GM03348 (cell line): ENCODE data around the gene COPS9.

Experiments
- DNase-seq: peaks from one replicate; pipeline ENCODE4 v3.0.0; 2012; ENCODE audit warnings: low spot score

The COPS9 gene

GRCh38 chr2:240134956-240135520, 1.1 kb downstream of the COPS9 start:
- no peak for DNase-seq

DNA sequence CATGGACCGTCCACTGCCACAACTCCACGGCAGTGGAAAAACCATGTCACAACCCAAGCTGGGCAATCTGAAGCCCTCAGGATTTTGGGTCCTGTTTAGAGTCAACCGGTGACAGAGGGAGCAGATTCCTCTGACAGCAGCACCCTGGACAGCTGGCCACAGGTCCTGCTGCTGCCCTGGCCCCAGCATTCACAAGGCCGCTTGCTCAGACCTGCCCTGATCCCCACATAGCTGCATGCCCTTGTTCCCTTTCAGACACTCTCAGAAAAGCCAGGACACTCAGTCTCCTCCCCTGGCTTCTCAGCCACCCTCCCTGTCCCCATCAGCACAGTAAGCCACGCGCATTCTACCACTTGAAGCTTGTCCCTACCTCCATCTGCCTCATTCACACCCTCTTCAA, 1.6 kb downstream of the COPS9 start:
- DNase-seq: no peak

GRCh38 chr2:240133401-240133800, 2.7 kb downstream of the COPS9 start:
- DNase-seq: no peak

DNA sequence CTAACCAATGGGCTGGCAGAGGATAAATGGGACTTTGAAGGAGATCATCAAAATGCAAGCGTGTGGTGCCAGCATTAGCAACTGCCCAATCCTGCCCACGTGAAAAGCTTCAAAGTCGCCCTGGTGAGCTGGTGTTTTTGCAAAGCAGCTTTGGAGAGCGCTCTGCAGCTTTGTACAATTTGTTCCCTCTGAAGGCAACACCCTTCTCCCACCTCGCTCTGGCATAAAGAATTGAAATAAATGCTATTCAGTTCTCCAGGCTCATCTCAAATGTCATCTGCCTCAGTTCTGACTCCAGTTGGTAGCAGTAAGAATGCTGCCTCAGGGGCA, 3.5 kb downstream of the COPS9 start:
- no peak for DNase-seq

- no peak for DNase-seq
These were observed 4.0 kb downstream of the COPS9 start for GRCh38 chr2:240131941-240132650.

DNA sequence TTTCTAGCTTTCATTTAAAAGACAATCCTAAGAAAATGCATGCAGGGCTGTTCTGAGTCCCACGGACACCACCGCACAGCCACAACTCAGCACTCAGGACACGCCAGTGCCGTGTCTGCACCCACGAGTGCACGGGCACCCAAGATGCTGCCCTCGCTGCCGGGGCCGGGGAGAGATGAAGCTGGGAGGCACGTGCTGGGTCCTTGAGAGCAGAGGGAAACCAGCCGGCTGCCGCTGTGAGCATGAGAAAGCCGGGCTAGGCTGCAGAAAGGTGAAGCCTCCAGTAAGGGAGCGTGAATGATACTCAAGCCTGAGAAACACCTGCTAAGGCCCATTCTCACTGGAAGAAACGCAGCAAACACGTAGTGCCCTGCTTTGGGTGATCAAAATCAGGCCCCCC, 4.8 kb downstream of the COPS9 start:
- DNase-seq: no peak

GRCh38 chr2:240130393-240131195, 5.5 kb downstream of the COPS9 start:
- DNase-seq: no peak

- no peak for DNase-seq
These were observed 6.2 kb downstream of the COPS9 start for GRCh38 chr2:240129731-240130392.

DNA sequence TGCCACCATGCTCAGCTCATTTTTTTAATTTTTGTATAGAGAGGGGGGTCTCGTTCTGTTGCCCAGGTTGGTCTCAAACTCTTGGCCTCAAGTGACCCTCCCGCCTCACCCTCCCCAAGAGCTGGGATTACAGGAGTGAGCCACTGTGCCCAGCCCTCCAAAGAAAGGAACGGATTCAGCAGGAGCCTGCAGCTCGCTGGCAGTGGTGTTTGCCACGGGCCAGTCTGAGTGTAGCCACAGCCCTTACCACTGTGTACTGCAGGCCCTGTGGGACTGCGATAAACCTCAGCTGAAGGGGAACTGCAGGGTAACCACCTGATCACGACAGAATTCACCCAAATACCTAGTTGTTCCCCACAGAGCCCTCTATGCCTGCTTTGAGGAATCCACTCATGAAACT, 6.8 kb downstream of the COPS9 start:
- DNase-seq: no peak

DNA sequence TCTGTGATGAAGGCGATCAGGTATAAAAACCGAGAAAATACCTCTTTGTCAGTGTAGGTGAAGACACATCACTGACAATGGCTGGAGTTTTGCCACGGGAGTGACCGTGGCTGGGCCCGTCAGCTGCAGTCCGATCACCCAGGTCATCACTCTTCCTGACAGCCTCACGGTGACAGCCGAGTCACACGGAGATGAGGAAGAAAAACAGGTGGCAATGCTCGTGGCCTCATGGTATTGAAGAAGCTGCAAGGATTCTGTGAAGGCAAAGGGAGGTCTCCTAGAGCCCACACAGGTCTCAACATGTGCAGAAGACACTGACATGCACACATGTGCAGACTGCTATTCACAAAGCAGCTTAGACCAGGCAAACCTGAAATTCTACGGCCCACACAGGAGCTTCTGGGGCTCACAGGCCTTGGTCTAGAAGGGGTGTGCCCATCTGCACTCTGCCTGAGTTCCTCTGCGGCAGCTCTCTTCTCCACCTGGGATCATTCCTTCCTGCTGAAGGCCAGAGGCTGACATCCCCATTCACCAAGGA, 7.4 kb downstream of the COPS9 start:
- no peak for DNase-seq

- DNase-seq: no peak
These were observed 8.0 kb downstream of the COPS9 start for GRCh38 chr2:240127911-240128607.

DNA sequence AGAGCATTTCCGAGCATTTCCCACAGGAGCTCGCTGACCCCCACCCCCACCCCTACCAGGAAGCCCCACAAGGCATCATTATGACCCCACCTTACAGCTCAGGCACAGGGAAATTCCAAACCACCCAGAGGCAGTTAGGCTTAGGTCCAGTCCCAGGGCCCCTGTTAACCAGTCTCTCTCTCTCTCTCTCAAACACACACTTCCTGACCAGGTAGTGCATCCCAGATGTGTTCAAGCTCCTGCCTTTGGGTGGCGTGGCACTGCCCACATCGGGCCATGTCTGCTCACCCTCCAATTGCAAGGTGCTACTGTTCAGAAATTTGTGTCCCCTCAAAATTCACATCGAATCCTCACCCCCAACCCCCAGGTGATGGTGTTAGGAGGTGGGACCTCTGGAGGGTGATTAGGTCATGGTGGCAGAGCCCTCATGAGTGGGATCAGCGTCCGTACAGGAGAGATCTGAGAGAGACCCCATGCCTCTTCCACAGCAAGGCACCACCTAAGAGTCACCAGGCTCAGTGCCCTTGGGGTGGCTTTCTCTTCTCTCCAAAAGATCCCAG, 8.8 kb downstream of the COPS9 start:
- no peak for DNase-seq

- no peak for DNase-seq
These were observed 9.4 kb downstream of the COPS9 start for GRCh38 chr2:240126731-240127130.

- DNase-seq: no peak
These were observed 10.4 kb downstream of the COPS9 start for GRCh38 chr2:240125742-240126141.

DNA sequence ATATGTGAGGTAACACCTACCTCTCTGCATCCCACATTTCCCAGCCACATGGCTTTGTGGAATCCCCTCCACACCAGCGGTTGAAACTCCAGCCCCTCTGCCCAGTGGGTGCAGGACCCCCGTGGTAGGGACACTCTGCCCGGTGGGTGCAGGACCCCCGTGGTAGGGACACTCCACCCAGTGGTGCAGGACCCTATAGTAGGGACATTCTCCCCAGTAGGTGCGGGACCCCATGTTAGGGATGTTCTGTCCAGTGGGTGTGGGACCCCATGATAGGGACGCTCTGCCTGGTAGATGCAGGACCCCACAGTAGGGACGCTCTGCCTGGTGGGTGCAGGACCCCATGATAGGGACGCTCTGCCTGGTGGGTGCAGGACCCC, 11.5 kb downstream of the COPS9 start:
- no peak for DNase-seq

- no peak for DNase-seq
These were observed 12.1 kb downstream of the COPS9 start for GRCh38 chr2:240123821-240124650.

DNA sequence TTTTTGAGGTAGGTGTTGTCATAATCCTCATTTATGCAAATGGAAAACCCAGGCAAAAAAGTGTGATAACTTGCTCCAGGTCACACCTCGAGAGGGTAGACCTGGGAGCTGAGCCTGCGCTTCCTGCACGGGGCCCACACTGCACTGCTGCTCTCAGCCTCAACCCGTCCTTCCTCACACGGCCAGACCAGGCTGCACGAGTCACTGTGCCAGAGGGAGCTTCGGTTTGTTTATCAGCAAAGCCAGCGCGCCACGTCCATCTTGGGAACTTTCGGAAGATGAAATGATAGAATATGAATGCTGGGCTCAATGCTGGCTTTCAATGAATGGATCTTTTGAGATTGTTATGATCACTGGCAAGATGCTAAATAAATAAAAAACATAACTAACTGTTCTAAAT, 14.4 kb downstream of the COPS9 start:
- no peak for DNase-seq

DNA sequence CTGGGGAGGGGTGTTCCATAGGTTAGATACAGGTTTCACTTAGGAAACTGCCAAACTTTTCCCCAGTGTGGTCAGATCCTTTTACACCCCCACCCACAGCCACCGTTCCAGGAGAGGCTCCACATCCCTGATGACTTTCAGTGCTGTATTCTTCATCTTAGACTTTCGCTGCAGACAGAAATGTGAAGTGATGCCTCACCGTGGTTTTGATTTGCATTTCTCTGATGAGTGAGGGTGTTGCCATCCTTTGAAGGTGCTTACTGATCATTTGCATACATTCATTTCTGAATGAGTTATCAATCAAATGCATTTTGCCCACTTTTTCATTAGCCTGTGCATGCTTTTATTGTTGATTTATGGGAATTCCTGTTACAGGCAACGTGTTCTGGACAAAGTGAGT, 14.9 kb downstream of the COPS9 start:
- no peak for DNase-seq

DNA sequence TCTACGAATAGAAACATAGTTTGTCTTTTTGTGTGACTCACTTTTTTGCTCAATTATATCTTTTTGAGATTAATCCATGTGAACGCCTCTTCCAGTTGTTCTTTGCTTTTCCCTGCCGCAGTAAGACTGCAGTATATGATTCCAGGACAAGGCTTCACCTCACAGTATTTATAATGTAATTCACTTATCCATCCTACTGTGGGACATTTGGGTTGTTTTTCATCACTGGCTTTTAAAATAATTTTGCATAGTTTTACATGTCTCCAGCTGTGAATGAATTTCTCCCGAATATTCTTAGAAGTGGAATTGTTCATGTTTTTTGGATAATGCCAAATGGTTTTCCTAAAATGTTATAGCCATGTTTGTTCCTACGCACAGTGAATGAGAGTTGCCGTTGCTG, 21.9 kb downstream of the COPS9 start:
- no peak for DNase-seq

- DNase-seq: no peak
These were observed 23.0 kb downstream of the COPS9 start for GRCh38 chr2:240112914-240113690.
